Sigmoid colon (tissue), 4 donors: ENCODE results near the gene DPP6.

Experiments
- CTCF ChIP-seq, 4 experiments: fragments of 450-650 bp in 3 of 4; fragments of 200-600 bp in 1 of 4; IDR thresholded peaks; one replicate each; pipeline ENCODE4 v1.5.1; 2016 to 2019; ENCODE audit warnings: antibody characterized with exemption in 4 of 4, mild to moderate bottlenecking in 3 of 4, moderate library complexity in 2 of 4
- EP300 ChIP-seq, 4 donors: sonication (generic); formaldehyde crosslinking; IDR thresholded peaks; one replicate each; pipeline ENCODE4 v1.6.1; 2017; ENCODE audit warnings: antibody characterized with exemption in 4 of 4
- POLR2A ChIP-seq, 2 donors: fragments of 450-650 bp; IDR thresholded peaks; one replicate each; pipeline ENCODE4 v1.6.1; 2016; ENCODE audit warnings: antibody characterized with exemption in 2 of 2, mild to moderate bottlenecking in 2 of 2, moderate library complexity in 2 of 2
- POLR2AphosphoS5 ChIP-seq, 4 donors: sonication (generic); formaldehyde crosslinking; IDR thresholded peaks; one replicate each; pipeline ENCODE4 v1.6.1; 2017; ENCODE audit warnings: antibody characterized with exemption in 4 of 4

GRCh38 chr7:154871507-154871906 is 819.3 kb downstream of the DPP6 start:
- TF ChIP-seq CTCF (IDR thresholded peaks at IDR 0.05) (no peak), EP300 (IDR thresholded peaks at IDR 0.05) (no peak), POLR2AphosphoS5 (IDR thresholded peaks at IDR 0.05) (no peak), POLR2A (IDR thresholded peaks at IDR 0.05) (no peak)
